ENCODE measurements around the gene NOS1AP. TPM values are rescaled to one million over a fixed set of nuclear protein-coding genes. Genes with fewer than 3 reads are reported as not detected.

The NOS1AP gene
- total and polyA plus RNA-seq, 2 donors (not counting 3 experiments of a cell fraction or from before 2014, with no cell fraction given): 1.3 to 5.4 TPM

GRCh38 chr1:162364498-162364897, 295.0 kb downstream of the NOS1AP start:
- H2AFZ ChIP-seq (ENCODE audit: low read depth, low read length): no peak overlapping the region
- no peaks in the 10 kb centered on the region for H3K9me3 ChIP-seq (replicated peaks; ENCODE audit: control insufficient read depth, insufficient read depth, low read length)
- ChIA-PET CTCF (no interaction called here), POLR2A (no interaction called here)
- no peaks in the 10 kb centered on the region for H3K9me1 ChIP-seq (replicated peaks; ENCODE audit: control insufficient read depth, extremely low read depth, insufficient read depth, low read length)
- H3K27me3 ChIP-seq (ENCODE audit: control insufficient read depth in 2 of 2, insufficient read depth in 2 of 2, low read length in 2 of 2): no peaks in the 10 kb centered on the region
- intact Hi-C loops (cut with micrococcal nuclease) (no loop called here), dilution Hi-C loops (cut with MboI; ENCODE audit: extremely low pct_ligation_motif_present, low sequenced_read_pairs) (no loop called here)
- no peaks in the 10 kb centered on the region for H3K4me1 ChIP-seq (ENCODE audit: control insufficient read depth, extremely low read depth, insufficient read depth, low read length)
- H4K20me1 ChIP-seq (replicated peaks; ENCODE audit: control insufficient read depth, extremely low read depth, insufficient read depth, low read length): no peaks in the 10 kb centered on the region
- H3K79me2 ChIP-seq (ENCODE audit: control insufficient read depth, insufficient read depth, low read length): no peaks in the 10 kb centered on the region
- FAIRE-seq: no peak
- H3K4me2 ChIP-seq (ENCODE audit: insufficient read depth, low read length): no peak overlapping the region
- H3K27ac ChIP-seq (ENCODE audit: insufficient read depth, low read depth, low read length): no peak overlapping the region
- no peak overlapping the region for H3K9ac ChIP-seq (replicated peaks; ENCODE audit: extremely low read depth, insufficient read depth, low read length)
- no peak for TF ChIP-seq EZH2 (IDR thresholded peaks at IDR 0.05; ENCODE audit: borderline replicate concordance, low read depth, low read length, severe bottlenecking)
- TF ChIP-seq POLR2AphosphoS5 (IDR thresholded peaks at IDR 0.05; ENCODE audit: insufficient read depth, low read depth, low read length): no peak
- TF ChIP-seq JUN (IDR thresholded peaks at IDR 0.05; ENCODE audit: borderline replicate concordance, insufficient read depth, insufficient read length, low read depth): no peak
- DNase-seq (ENCODE audit: low read depth, low spot score): no peak
- H3K4me3 ChIP-seq (replicated peaks in 1 of 3; ENCODE audit: insufficient read depth in 1 of 3, low read depth in 1 of 3, low read length in 3 of 3): no peak overlapping the region
- BruUV-seq (replicated peaks): no TSS peak
- H3K36me3 ChIP-seq (ENCODE audit: control insufficient read depth in 2 of 2, extremely low read depth in 1 of 2, insufficient read depth in 2 of 2, low read length in 2 of 2): peaks cover 0 to 4% of the 10 kb centered on the region in 2 experiments

- DNase-seq (ENCODE audit: low read depth, low spot score) (no peak), FAIRE-seq (no peak)
- no TSS peak for BruUV-seq (replicated peaks)
- Histone ChIP-seq H3K36me3 (ENCODE audit: control insufficient read depth in 2 of 2, extremely low read depth in 1 of 2, insufficient read depth in 2 of 2, low read length in 2 of 2) (peaks cover 0 to 4% of the 10 kb centered on the region in 2 experiments), H3K4me3 (replicated peaks in 1 of 3; ENCODE audit: insufficient read depth in 1 of 3, low read depth in 1 of 3, low read length in 3 of 3) (no peak overlapping the region), H3K27ac (ENCODE audit: insufficient read depth, low read depth, low read length) (no peak overlapping the region), H3K27me3 (ENCODE audit: control insufficient read depth in 2 of 2, insufficient read depth in 2 of 2, low read length in 2 of 2) (no peaks in the 10 kb centered on the region), H2AFZ (ENCODE audit: low read depth, low read length) (no peak overlapping the region), H3K9ac (replicated peaks; ENCODE audit: extremely low read depth, insufficient read depth, low read length) (no peak overlapping the region), H3K4me2 (ENCODE audit: insufficient read depth, low read length) (no peak overlapping the region), H4K20me1 (replicated peaks; ENCODE audit: control insufficient read depth, extremely low read depth, insufficient read depth, low read length) (no peaks in the 10 kb centered on the region), H3K79me2 (ENCODE audit: control insufficient read depth, insufficient read depth, low read length) (no peaks in the 10 kb centered on the region), H3K4me1 (ENCODE audit: control insufficient read depth, extremely low read depth, insufficient read depth, low read length) (no peaks in the 10 kb centered on the region), H3K9me1 (replicated peaks; ENCODE audit: control insufficient read depth, extremely low read depth, insufficient read depth, low read length) (no peaks in the 10 kb centered on the region), H3K9me3 (replicated peaks; ENCODE audit: control insufficient read depth, insufficient read depth, low read length) (no peaks in the 10 kb centered on the region)
- intact Hi-C loops (cut with micrococcal nuclease) (no loop called here), dilution Hi-C loops (cut with MboI; ENCODE audit: extremely low pct_ligation_motif_present, low sequenced_read_pairs) (no loop called here)
- ChIA-PET POLR2A (no interaction called here), CTCF (interaction anchor here (0.9 to 4.4 kb wide), 5 partner anchors 8 to 309 kb away, joined by 3 to 24 read pairs (median 4); no protein-coding TSS in a partner anchor)
- TF ChIP-seq FOS (IDR thresholded peaks at IDR 0.05; ENCODE audit: borderline replicate concordance, insufficient read depth, low read length) (no peak), EZH2 (IDR thresholded peaks at IDR 0.05; ENCODE audit: borderline replicate concordance, low read depth, low read length, severe bottlenecking) (no peak), POLR2AphosphoS5 (IDR thresholded peaks at IDR 0.05; ENCODE audit: insufficient read depth, low read depth, low read length) (no peak), MAX (IDR thresholded peaks at IDR 0.05; ENCODE audit: insufficient read depth, insufficient read length) (no peak), CTCF (IDR thresholded peaks at IDR 0.05; ENCODE audit: extremely low read depth in 1 of 2, insufficient read depth in 1 of 2, low read depth in 1 of 2, low read length in 2 of 2) (no peak), GATA2 (IDR thresholded peaks at IDR 0.05; ENCODE audit: insufficient read depth, insufficient read length, low read depth, low read length) (no peak), POLR2A (IDR thresholded peaks at IDR 0.05; ENCODE audit: low read depth, low read length) (no peak), MYC (IDR thresholded peaks at IDR 0.05; ENCODE audit: low read depth, low read length) (no peak), JUN (IDR thresholded peaks at IDR 0.05; ENCODE audit: borderline replicate concordance, insufficient read depth, insufficient read length, low read depth) (no peak)
These were observed 296.0 kb downstream of the NOS1AP start for GRCh38 chr1:162365284-162366020.
